Measurements from ENCODE around the gene POLR3F.
"Not testable (repeated sequence)": the region's sequence is repeated elsewhere in the genome, so short reads cannot be mapped to it uniquely, and the experiment has no call there.

POLR3F gene

GRCh38 chr20:18466894-18467730, at the start of gene POLR3F, which contains the start of gene DZANK1:
Gene POLR3F (plus strand): TSS chr20:18467390. CDS start chr20:18467507, 117 bp downstream.
Gene DZANK1 (minus strand): TSS chr20:18467030. CDS start chr20:18465358, 1,672 bp downstream.
- DNase-seq = peak; percentile 94

- DNase-seq = no peak
Observed at GRCh38 chr20:18421608-18422007, 45.6 kb upstream of the POLR3F start.

GRCh38 chr20:18427214-18427613, 40.0 kb upstream of the POLR3F start:
- no peak for DNase-seq

- no peak for DNase-seq
Observed at GRCh38 chr20:18428490-18429173, 38.6 kb upstream of the POLR3F start.

GRCh38 chr20:18430172-18430826, 36.9 kb upstream of the POLR3F start:
- DNase-seq = no peak

GRCh38 chr20:18431206-18431605, 36.0 kb upstream of the POLR3F start:
- no peak for DNase-seq

GRCh38 chr20:18436847-18437246, 30.3 kb upstream of the POLR3F start:
- no peak for DNase-seq

GRCh38 chr20:18440403-18440802, 26.8 kb upstream of the POLR3F start:
- no peak for DNase-seq

GRCh38 chr20:18443886-18444285, 23.3 kb upstream of the POLR3F start:
- no peak for DNase-seq

GRCh38 chr20:18456600-18456999, 10.6 kb upstream of the POLR3F start:
- no peak for DNase-seq

GRCh38 chr20:18465536-18466200, 1.5 kb upstream of the POLR3F start:
- no peak for DNase-seq

GRCh38 chr20:18466574-18466893, 656 bp upstream of the POLR3F start:
- DNase-seq = no peak

GRCh38 chr20:18477218-18477617, 10.0 kb downstream of the POLR3F start:
- no peak for DNase-seq

- DNase-seq = no peak
Observed at GRCh38 chr20:18477821-18478220, 10.6 kb downstream of the POLR3F start.

- DNase-seq = no peak
Observed at GRCh38 chr20:18481596-18481995, 14.4 kb downstream of the POLR3F start.

- DNase-seq = no peak
Observed at GRCh38 chr20:18488301-18488700, 21.1 kb downstream of the POLR3F start.

GRCh38 chr20:18496042-18496441, 28.9 kb downstream of the POLR3F start:
- DNase-seq = no peak

GRCh38 chr20:18496740-18497592, 29.8 kb downstream of the POLR3F start, which contains the start of gene RBBP9:
Gene RBBP9 (minus strand): TSS chr20:18497225. CDS start chr20:18497167, 58 bp downstream.
- peak; percentile 81 for DNase-seq

- no peak for DNase-seq
Observed at GRCh38 chr20:18497603-18498002, 30.4 kb downstream of the POLR3F start.

GRCh38 chr20:18501672-18502071, 34.5 kb downstream of the POLR3F start:
- DNase-seq = not testable (repeated sequence)

- DNase-seq = no peak
Observed at GRCh38 chr20:18504479-18505060, 37.4 kb downstream of the POLR3F start.

GRCh38 chr20:18506744-18507143, 39.6 kb downstream of the POLR3F start:
- DNase-seq = peak; percentile 25
